H9 (cell line): Measurements from ENCODE around the gene ACOX3. TPM values are rescaled to one million over a fixed set of nuclear protein-coding genes. Genes with fewer than 3 reads are reported as not detected.

ENCODE experiments used
- DNase-seq: peaks from one replicate; pipeline ENCODE4 v3.0.0-alpha.2; 2017
- H2AFZ ChIP-seq: one replicate; pipeline ENCODE4 v1.6.1; 2013; ENCODE audit warnings: mild to moderate bottlenecking, low read length, control low read depth, moderate library complexity
- H2AK5ac ChIP-seq: 2 replicates; pipeline ENCODE4 v1.6.1; 2013; ENCODE audit warnings: low read length, control low read depth, mixed read lengths; ENCODE audit not compliant: insufficient read length
- H2BK120ac ChIP-seq: one replicate; pipeline ENCODE4 v1.6.1; 2013; ENCODE audit warnings: low read depth, mild to moderate bottlenecking, low read length, control low read depth, inconsistent platforms; ENCODE audit not compliant: poor library complexity, severe bottlenecking
- H2BK12ac ChIP-seq: 2 replicates; pipeline ENCODE4 v1.6.1; 2013; ENCODE audit warnings: low read length, control low read depth, mixed read lengths, low read depth; ENCODE audit not compliant: insufficient read length
- H2BK15ac ChIP-seq: 2 replicates; pipeline ENCODE4 v1.6.1; 2013; ENCODE audit warnings: low read depth, low read length, control low read depth
- H2BK20ac ChIP-seq: one replicate; pipeline ENCODE4 v1.6.1; 2013; ENCODE audit warnings: low read depth, mild to moderate bottlenecking, low read length, control low read depth, inconsistent platforms; ENCODE audit not compliant: poor library complexity, severe bottlenecking
- H2BK5ac ChIP-seq: 2 replicates; pipeline ENCODE4 v1.6.1; 2013; ENCODE audit warnings: low read length, control low read depth, mixed read lengths; ENCODE audit not compliant: insufficient read length
- H3K14ac ChIP-seq: 2 replicates; pipeline ENCODE4 v1.6.1; 2013; ENCODE audit warnings: low read length, control low read depth; ENCODE audit not compliant: insufficient read depth
- H3K18ac ChIP-seq: 2 replicates; pipeline ENCODE4 v1.6.1; 2013; ENCODE audit warnings: low read depth, mild to moderate bottlenecking, mixed read lengths, low read length, control low read depth; ENCODE audit not compliant: insufficient read length
- H3K23ac ChIP-seq: 2 replicates; pipeline ENCODE4 v1.6.1; 2013; ENCODE audit warnings: low read length, control low read depth, mixed read lengths, low read depth; ENCODE audit not compliant: insufficient read length
- H3K23me2 ChIP-seq: 2 replicates; pipeline ENCODE4 v1.6.1; 2013; ENCODE audit warnings: low read depth, mild to moderate bottlenecking, mixed read lengths, low read length, control low read depth; ENCODE audit not compliant: insufficient read length, poor library complexity, severe bottlenecking
- H3K27ac ChIP-seq: 2 replicates; pipeline ENCODE4 v1.5.1; 2013; ENCODE audit warnings: low read length, control low read depth, mixed read lengths, low read depth; ENCODE audit not compliant: insufficient read length
- H3K27me3 ChIP-seq: 2 replicates; pipeline ENCODE4 v1.6.1; 2013; ENCODE audit warnings: low read length, control low read depth, inconsistent platforms; ENCODE audit not compliant: insufficient read depth
- H3K4ac ChIP-seq: 2 replicates; pipeline ENCODE4 v1.6.1; 2013; ENCODE audit warnings: low read depth, mild to moderate bottlenecking, control low read depth, inconsistent platforms, low read length, moderate library complexity
- H3K4me1 ChIP-seq: 2 replicates; pipeline ENCODE4 v1.6.1; 2013; ENCODE audit warnings: low read length, control low read depth, inconsistent platforms; ENCODE audit not compliant: insufficient read depth
- H3K4me2 ChIP-seq: 2 replicates; pipeline ENCODE4 v1.6.1; 2013; ENCODE audit warnings: low read length, control low read depth, mixed read lengths; ENCODE audit not compliant: insufficient read length, insufficient read depth
- H3K56ac ChIP-seq: 2 replicates; pipeline ENCODE4 v1.6.1; 2013; ENCODE audit warnings: low read depth, mild to moderate bottlenecking, mixed read lengths, low read length, control low read depth; ENCODE audit not compliant: insufficient read length
- H3K79me1 ChIP-seq: 2 replicates; pipeline ENCODE4 v1.6.1; 2013; ENCODE audit warnings: low read depth, mild to moderate bottlenecking, moderate library complexity, low read length, control low read depth, inconsistent platforms; ENCODE audit not compliant: insufficient read depth, poor library complexity, severe bottlenecking
- H3K79me2 ChIP-seq: 2 replicates; pipeline ENCODE4 v1.6.1; 2013; ENCODE audit warnings: low read length, control low read depth, inconsistent platforms; ENCODE audit not compliant: insufficient read depth
- H3K9ac ChIP-seq: 2 replicates; pipeline ENCODE4 v1.6.1; 2013; ENCODE audit warnings: low read length, control low read depth, mixed read lengths; ENCODE audit not compliant: insufficient read length; ENCODE audit errors: extremely low read depth
- H3K9me3 ChIP-seq: one replicate; pipeline ENCODE4 v1.6.1; 2013; ENCODE audit warnings: low read depth, low read length, inconsistent platforms; ENCODE audit not compliant: control insufficient read depth
- H3T11ph ChIP-seq: one replicate; pipeline ENCODE4 v1.6.1; 2013; ENCODE audit warnings: mild to moderate bottlenecking, low read length, control low read depth, inconsistent platforms
- H4K20me1 ChIP-seq: one replicate; pipeline ENCODE4 v1.6.1; 2013; ENCODE audit not compliant: control insufficient read depth, insufficient read length, insufficient read depth
- H4K5ac ChIP-seq: 2 replicates; pipeline ENCODE4 v1.6.1; 2013; ENCODE audit warnings: low read depth, mild to moderate bottlenecking, mixed read lengths, low read length, control low read depth; ENCODE audit not compliant: insufficient read length
- H4K8ac ChIP-seq: replicated peaks from 2 replicates; pipeline ENCODE4 v1.6.1; 2013; ENCODE audit warnings: low read length, control low read depth, mixed read lengths, low read depth; ENCODE audit not compliant: insufficient read length
- H4K91ac ChIP-seq: 2 replicates; pipeline ENCODE4 v1.6.1; 2013; ENCODE audit warnings: low read depth, mild to moderate bottlenecking, moderate library complexity, mixed read lengths, low read length, control low read depth; ENCODE audit not compliant: insufficient read length
- H3K27ac Mint-ChIP-seq, 3 experiments: 2 replicates in 2 of 3; 3 replicates in 1 of 3; pipeline ENCODE4 v1.8.0; 2020 to 2021; ENCODE audit warnings: mixed read lengths in 3 of 3, mild to moderate bottlenecking in 1 of 3, moderate library complexity in 1 of 3
- H3K27me3 Mint-ChIP-seq: 2 replicates; pipeline ENCODE4 v1.8.0; 2021; ENCODE audit warnings: low read depth, mild to moderate bottlenecking, moderate library complexity, mixed read lengths
- H3K36me3 Mint-ChIP-seq, 3 experiments: 2 replicates in 2 of 3; 3 replicates in 1 of 3; pipeline ENCODE4 v1.8.0; 2020 to 2021; ENCODE audit warnings: low read depth in 3 of 3, mixed read lengths in 3 of 3; ENCODE audit not compliant: insufficient read depth in 1 of 3
- H3K4me1 Mint-ChIP-seq, 2 experiments: 2 replicates each; pipeline ENCODE4 v1.8.0; 2020; ENCODE audit warnings: mixed read lengths in 2 of 2
- H3K4me3 Mint-ChIP-seq, 2 experiments: 2 replicates in 1 of 2; 3 replicates in 1 of 2; pipeline ENCODE4 v1.8.0; 2020 to 2021; ENCODE audit warnings: mild to moderate bottlenecking in 2 of 2, mixed read lengths in 2 of 2, moderate library complexity in 1 of 2
- H3K9me3 Mint-ChIP-seq, 2 experiments: 2 replicates in 1 of 2; 3 replicates in 1 of 2; pipeline ENCODE4 v1.8.0; 2020; ENCODE audit warnings: mild to moderate bottlenecking in 2 of 2, mixed read lengths in 2 of 2, moderate library complexity in 1 of 2
- CTCF ChIP-seq: fragments of 200-600 bp; sonication (generic); conservative IDR thresholded peaks from 3 replicates; pipeline ENCODE4 v1.8.0; 2021; ENCODE audit warnings: antibody characterized with exemption, mild to moderate bottlenecking
- WGBS: extraction: QIAGEN DNeasy Blood & Tissue Kit; methylation state at CpG from one replicate; pipeline ENCODE4 v1.1.7; 2013; ENCODE audit warnings: missing lambda C conversion rate, low lambda C conversion rate, mixed read lengths; ENCODE audit not compliant: insufficient read length; ENCODE audit errors: extremely low coverage; 5-methylcytosine and 5-hydroxymethylcytosine counted together
- total RNA-seq: library from RNA; stranded (reverse); gene quantifications from 2 replicates; pipeline ENCODE4 v1.2.1, GENCODE V29; 2021

ACOX3 gene
- total RNA-seq, 1 experiment from 2014 or later = 13.8 TPM

- Histone ChIP-seq H3K14ac (no peak overlapping the region), H3K79me1 (no peaks in the 10 kb centered on the region), H3K4me1 (no peaks in the 10 kb centered on the region), H2BK20ac (no peak overlapping the region), H3T11ph (no peak overlapping the region), H4K91ac (no peak overlapping the region), H3K56ac (no peak overlapping the region), H3K79me2 (no peaks in the 10 kb centered on the region), H3K23ac (no peak overlapping the region), H3K27me3 (no peaks in the 10 kb centered on the region), H4K5ac (no peak overlapping the region), H2BK12ac (no peak overlapping the region), H3K23me2 (no peaks in the 10 kb centered on the region), H2BK5ac (no peak overlapping the region), H4K8ac (no peak overlapping the region), H3K9me3 (no peaks in the 10 kb centered on the region), H2AK5ac (no peak overlapping the region), H2AFZ (no peak overlapping the region), H3K27ac (no peak overlapping the region), H2BK120ac (no peak overlapping the region), H3K9ac (no peak overlapping the region), H2BK15ac (no peak overlapping the region), H3K4me2 (no peak overlapping the region), H4K20me1 (no peaks in the 10 kb centered on the region), H3K4ac (no peak overlapping the region), H3K18ac (no peak overlapping the region)
- H3K27ac Mint-ChIP-seq = no peak overlapping the region
- 0 out of 4 replicates have a peak, but pooled peaks cover 0 to 3% of the 10 kb centered on the region in 2 experiments for H3K4me1 Mint-ChIP-seq
- WGBS = no CpG with 5 or more reads among the region's 13 CpGs
- H3K9me3 Mint-ChIP-seq = peaks cover 18 to 25% of the 10 kb centered on the region in 2 experiments; a peak in 4 of 5 replicates
- TF ChIP-seq CTCF = no peak
- H3K4me3 Mint-ChIP-seq = no peak overlapping the region
- no peak for DNase-seq
- H3K36me3 Mint-ChIP-seq = peaks cover 3 to 28% (median 12%) of the 10 kb centered on the region in 3 experiments; a peak in 6 of 7 replicates
- peaks cover 76% of the 10 kb centered on the region for H3K27me3 Mint-ChIP-seq
Observed at GRCh38 chr4:8365353-8365752, 75.2 kb downstream of the ACOX3 start.
